Left ventricle myocardium inferior (tissue), 1 donor: Measurements from ENCODE around the gene NELFB. TPM values are rescaled to one million over a fixed set of nuclear protein-coding genes. Genes with fewer than 3 reads are reported as not detected.

ENCODE experiments used
- DNase-seq: peaks from one replicate; pipeline ENCODE4 v3.0.0-alpha.2; 2020
- H3K27ac ChIP-seq: fragments of 200-600 bp; replicated peaks from 2 replicates; pipeline ENCODE4 v1.8.0; 2021
- H3K27me3 ChIP-seq: fragments of 200-600 bp; 2 replicates; pipeline ENCODE4 v1.8.0; 2021; ENCODE audit warnings: low read depth
- H3K36me3 ChIP-seq: fragments of 200-600 bp; 2 replicates; pipeline ENCODE4 v1.8.0; 2021
- H3K4me1 ChIP-seq: fragments of 200-600 bp; 2 replicates; pipeline ENCODE4 v1.8.0; 2021
- H3K4me3 ChIP-seq: fragments of 200-600 bp; 2 replicates; pipeline ENCODE4 v1.8.0; 2021; ENCODE audit warnings: mild to moderate bottlenecking, moderate library complexity
- H3K9me3 ChIP-seq: fragments of 200-600 bp; replicated peaks from 2 replicates; pipeline ENCODE4 v1.8.0; 2021
- CTCF ChIP-seq: fragments of 200-600 bp; IDR thresholded peaks from 2 replicates; pipeline ENCODE4 v1.8.0; 2021; ENCODE audit warnings: antibody characterized with exemption, mild to moderate bottlenecking, borderline replicate concordance
- intact Hi-C: fragments of 100-400 bp; cut with micrococcal nuclease; formaldehyde crosslinking; loops from one replicate; pipeline ENCODE4 v1.11.0; 2022
- total RNA-seq: library from RNA; stranded (reverse); fragmentation: NEBNext Ultra II Directional; extraction: Animal tissue kit (Norgen Biotek cat#: 25700); gene quantifications from one replicate; pipeline ENCODE4 v1.2.1, GENCODE V29; 2021
- donor health status: DM: no; HTN: yes; CAD: no; lungs with severe emphysema.

NELFB gene
- total RNA-seq, 1 donor from 2014 or later, result 35.2 TPM

GRCh38 chr9:137317718-137318511, 62.8 kb downstream of the NELFB start:
- H3K4me3 ChIP-seq, result no peak overlapping the region
- H3K27me3 ChIP-seq, result peaks cover 34% of the 10 kb centered on the region
- intact Hi-C loops, result no loop called here
- peak; percentile 19 for DNase-seq
- peaks cover 76% of the 10 kb centered on the region for H3K4me1 ChIP-seq
- no peak for TF ChIP-seq CTCF
- H3K9me3 ChIP-seq, result no peaks in the 10 kb centered on the region
- peak overlapping the region; percentile 86 for H3K27ac ChIP-seq
- H3K36me3 ChIP-seq, result no peaks in the 10 kb centered on the region

GRCh38 chr9:137318602-137319001, 63.5 kb downstream of the NELFB start:
- no peak for TF ChIP-seq CTCF
- peak overlapping the region; percentile 34 for H3K4me3 ChIP-seq
- no peaks in the 10 kb centered on the region for H3K36me3 ChIP-seq
- no peak for DNase-seq
- intact Hi-C loops, result no loop called here
- H3K27ac ChIP-seq, result peak overlapping the region; percentile 86
- H3K27me3 ChIP-seq, result peaks cover 34% of the 10 kb centered on the region
- H3K4me1 ChIP-seq, result peaks cover 76% of the 10 kb centered on the region
- H3K9me3 ChIP-seq, result no peaks in the 10 kb centered on the region

- Histone ChIP-seq H3K27ac (peak overlapping the region; percentile 86), H3K27me3 (peaks cover 34% of the 10 kb centered on the region), H3K4me1 (peaks cover 76% of the 10 kb centered on the region), H3K9me3 (no peaks in the 10 kb centered on the region), H3K36me3 (no peaks in the 10 kb centered on the region), H3K4me3 (peak overlapping the region; percentile 34)
- peak; percentile 66 for TF ChIP-seq CTCF
- intact Hi-C loops, result no loop called here
- peak; percentile 67 for DNase-seq
Measured at GRCh38 chr9:137319011-137319738, 64.0 kb downstream of the NELFB start.

GRCh38 chr9:137319739-137320551, 64.8 kb downstream of the NELFB start:
- peak overlapping the region; percentile 86 for H3K27ac ChIP-seq
- intact Hi-C loops, result no loop called here
- no peaks in the 10 kb centered on the region for H3K9me3 ChIP-seq
- H3K4me3 ChIP-seq, result no peak overlapping the region
- H3K27me3 ChIP-seq, result peaks cover 32% of the 10 kb centered on the region
- TF ChIP-seq CTCF, result no peak
- no peaks in the 10 kb centered on the region for H3K36me3 ChIP-seq
- peaks cover 71% of the 10 kb centered on the region for H3K4me1 ChIP-seq
- peak; percentile 11 for DNase-seq
